ENCODE results near the gene RUSC1.

RUSC1 gene

DNA sequence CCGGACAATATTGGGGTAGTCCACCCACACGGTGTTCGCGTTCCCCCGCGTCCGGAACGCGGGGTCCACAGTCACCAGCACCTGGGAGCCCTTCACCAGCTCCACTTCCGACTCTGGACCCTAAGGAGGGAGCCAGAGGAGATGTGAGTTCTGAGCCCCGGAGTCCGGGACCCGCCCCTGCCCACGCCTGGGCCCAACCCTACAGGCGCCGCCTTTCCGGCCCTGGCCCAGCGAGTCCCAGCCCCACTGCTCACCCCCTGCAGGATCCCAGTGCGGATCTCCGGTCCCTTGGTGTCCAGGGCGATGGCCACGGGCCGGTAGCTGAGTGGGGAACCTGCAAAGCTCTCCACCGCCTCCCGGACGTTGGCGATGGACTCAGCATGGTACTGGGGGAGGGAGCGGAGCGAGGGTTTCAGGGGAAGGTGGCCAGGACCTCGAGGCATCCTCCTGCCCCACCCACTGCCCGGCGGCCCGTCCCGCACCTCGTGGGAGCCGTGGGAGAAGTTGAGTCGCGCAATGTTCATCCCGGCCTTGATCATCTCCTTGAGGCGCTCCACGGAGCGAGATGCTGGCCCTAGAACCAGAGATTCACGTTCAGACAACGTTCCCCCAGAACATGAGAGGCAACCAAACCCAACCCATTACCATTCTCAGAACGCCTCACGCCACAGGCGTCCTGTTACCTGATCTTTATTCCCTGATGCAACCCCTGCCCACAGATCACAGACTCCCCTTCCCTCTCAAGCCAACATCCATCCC is 25.3 kb upstream of the RUSC1 start:
- no peak for DNase-seq (ENCODE audit: low spot score)

DNA sequence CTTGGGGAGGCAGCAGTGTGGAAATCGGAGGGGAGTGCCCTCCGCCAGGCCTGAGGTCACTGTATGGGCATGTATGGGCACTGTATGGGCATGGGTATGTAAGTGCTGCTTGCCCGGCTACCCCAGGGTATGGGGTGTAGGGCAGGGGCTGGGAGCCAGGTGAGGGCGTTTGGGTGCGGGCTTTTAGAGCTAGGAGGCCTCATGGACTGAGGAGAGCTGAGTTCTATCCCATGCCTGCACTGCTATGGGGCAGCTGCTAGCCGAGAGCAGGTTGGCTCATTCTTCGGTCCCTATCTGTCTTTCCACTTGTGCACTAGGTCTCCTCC is 24.8 kb upstream of the RUSC1 start:
- DNase-seq (ENCODE audit: low spot score) = no peak

DNA sequence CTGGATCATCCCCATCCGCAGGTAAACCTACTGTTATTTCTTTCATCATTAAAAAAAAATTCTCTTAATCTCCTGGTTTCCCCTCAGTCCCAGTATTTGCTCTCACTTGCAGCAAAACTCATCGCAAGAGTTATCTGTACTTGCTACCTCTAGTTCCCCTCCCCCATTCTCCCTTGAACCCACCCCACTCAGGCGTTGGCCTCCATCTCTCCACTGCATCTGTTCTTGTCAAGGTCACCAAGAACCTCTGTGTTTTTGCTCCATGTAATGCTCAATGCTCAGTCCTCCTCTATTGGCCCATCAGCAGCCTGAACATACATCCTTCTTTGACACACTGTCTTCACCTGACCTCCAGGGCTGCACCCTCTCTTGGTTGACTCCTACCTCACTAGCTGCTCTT is 24.0 kb upstream of the RUSC1 start:
- DNase-seq (ENCODE audit: low spot score) = no peak

DNA sequence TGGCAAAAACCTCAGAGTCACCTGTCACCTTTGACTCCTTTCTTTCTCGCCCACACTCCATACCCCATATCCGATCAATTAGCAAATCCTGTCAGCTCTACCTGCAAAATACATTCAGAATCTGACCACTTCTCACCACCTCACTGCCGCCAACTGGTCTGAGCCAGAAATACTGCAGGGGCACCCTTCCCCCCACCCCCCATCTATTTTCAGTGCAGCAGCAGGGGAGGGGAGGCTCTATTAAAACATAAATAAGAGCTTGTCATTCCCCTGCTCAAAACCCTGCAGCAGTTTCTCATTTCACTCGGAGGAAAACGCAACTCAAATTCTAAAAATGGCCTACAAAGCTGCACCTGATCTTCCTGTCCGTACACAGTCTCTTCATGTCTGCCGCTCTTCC is 23.3 kb upstream of the RUSC1 start:
- DNase-seq (ENCODE audit: low spot score) = no peak

DNA sequence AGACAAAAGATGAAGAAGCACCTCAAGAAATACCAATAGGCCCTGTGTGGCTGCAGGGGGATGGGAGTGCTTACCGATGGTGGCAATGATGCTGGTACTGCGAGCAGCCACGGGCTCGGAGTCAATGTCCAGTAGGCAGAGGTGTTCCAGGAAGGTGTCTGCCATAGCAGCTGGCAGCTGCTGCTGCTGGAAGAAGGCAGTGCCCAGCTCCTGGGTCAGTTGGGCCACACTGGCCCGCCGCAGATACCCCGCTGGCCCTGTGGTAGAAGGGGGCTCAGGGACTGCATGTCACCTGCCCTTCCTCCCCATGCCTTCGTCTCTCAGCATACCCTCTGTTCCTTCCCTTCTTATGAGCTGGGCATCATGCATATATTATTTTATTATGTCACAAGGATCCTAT is 20.7 kb upstream of the RUSC1 start:
- DNase-seq (ENCODE audit: low spot score) = no peak

DNA sequence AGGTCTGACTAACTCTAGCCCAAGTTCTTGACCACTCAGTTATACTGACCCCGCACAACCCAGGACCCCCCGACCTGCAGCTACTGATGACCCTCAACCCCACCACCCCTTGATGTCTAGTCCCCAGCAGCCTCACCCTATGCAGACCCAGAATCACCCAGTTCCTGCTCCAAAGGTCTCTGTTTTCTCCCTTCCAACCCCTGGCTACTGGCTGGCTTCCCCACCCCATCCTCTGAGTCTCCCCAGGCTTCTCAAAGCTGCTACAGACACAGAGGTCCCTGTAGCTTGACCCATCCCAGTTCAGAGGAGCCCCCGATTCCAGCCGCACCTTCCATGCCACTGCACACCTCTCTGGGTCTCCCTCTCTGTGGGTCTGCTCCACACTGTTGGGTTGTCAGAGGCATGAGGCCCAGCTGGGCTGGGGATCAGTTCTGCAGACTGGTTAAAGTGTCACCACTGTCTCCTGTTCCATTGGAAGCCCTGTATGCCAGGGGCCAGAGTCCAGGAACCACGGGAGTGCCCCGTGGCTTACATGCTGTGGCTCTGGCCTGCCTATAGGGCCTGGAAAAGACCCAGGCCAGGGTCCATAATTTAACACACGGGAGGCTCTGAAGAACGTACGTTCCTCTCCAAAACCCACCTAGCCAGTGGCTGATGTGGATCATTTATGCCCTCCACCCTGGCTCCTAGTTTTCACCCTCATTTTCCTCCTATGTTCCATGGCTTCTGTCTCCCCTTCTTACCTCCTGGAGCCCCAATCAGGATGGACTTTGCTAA is 20.0 kb upstream of the RUSC1 start:
- DNase-seq (ENCODE audit: low spot score) = no peak

DNA sequence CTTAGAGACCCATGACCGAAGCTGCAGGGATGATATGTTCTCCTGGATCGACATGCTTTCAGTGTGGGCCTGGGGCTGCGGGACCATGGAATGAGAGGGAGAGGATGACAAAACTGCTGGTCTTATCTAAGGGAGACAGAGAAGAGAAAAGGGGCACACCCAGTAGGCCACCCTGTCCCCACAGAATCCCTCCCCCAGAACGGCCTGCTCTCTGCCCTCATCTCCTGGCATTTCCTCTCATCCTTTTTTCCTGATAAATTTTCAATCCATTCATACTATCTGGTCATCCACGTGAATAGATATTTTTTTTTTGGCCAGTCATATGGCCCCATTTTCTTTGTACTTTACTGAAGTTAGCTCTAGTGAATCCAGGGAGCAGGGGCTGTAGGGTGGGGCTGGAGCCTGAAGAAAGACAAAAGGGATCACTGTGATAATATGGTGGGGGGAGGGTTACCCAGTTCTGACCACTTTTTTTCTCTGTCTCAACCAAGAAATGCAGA is 19.3 kb upstream of the RUSC1 start, which contains the start of gene PKLR:
TSS of gene PKLR (minus strand) at position 97 of the 500 bp plus-strand sequence. CDS start at position 54, 43 bp downstream.
- DNase-seq (ENCODE audit: low spot score) = no peak

DNA sequence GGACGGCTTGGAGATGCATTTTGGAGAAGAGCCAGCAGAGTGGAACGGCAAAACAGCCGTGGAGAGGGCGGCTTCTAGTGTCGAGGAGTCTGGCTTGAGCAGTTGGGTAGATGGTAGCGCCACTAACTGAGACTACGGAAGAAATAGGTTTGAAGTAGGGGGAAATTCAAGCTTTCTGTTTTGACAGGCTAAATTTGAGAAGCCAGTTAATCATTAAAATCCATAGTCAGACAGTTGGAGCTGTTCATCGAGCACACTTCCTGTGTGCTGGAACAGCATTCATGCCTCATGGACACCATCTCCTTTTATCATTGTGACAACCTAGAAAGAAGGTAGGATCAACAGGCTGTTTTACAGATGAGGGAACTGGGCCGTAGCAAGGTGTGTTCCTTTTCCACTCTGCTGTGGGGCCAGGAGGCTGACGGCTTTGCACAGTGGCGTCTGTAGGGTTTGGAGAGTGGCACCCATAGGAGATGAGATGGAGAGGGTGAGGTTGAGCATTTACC is 16.1 kb upstream of the RUSC1 start:
- DNase-seq (ENCODE audit: low spot score) = no peak

DNA sequence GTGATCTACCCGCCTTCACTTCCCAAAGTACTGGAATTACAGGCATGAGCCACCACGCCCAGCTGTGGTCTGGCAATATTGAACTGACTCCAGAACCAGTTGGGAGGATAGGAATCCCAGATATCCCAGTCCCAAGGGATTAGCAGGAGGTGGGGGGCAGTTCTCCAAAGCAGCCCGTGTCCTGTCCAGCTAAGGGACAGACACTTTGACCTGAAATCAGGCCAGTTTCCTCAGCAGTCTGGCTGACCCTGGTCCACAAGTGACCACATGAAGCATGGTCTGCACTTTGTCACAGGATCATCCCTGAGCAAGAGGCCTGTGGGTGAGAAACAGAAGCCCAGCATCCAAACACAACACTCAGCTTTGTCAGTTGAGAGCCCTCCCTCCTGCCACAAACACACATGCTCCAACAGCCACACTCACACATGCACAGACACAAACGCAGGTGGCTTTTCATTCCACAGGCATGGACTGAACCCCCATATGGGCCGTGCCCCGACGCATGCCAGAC is 14.8 kb upstream of the RUSC1 start:
- DNase-seq (ENCODE audit: low spot score) = no peak

DNA sequence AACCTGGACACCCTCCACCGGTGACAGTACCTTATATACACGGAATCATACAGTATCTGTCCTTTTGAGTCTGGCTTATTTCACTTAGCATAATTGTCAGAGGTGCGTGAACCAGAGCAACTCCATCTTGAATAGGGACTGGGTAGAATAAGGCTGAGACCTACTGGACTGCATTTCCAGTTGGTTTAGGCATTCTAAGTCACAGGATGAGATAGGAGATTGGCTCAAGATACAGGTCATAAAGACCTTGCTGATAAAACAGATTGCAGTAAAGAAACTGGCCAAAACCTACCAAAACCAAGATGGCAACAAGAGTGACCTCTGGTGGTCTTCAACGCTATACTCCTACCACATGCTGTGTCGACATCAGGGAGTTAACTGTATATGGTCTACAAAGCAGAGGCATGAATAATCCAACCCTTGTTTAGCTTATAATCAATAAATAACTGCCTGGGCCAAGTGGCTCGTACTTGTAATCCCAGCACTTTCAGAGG is 13.4 kb upstream of the RUSC1 start:
- no peak for DNase-seq (ENCODE audit: low spot score)

DNA sequence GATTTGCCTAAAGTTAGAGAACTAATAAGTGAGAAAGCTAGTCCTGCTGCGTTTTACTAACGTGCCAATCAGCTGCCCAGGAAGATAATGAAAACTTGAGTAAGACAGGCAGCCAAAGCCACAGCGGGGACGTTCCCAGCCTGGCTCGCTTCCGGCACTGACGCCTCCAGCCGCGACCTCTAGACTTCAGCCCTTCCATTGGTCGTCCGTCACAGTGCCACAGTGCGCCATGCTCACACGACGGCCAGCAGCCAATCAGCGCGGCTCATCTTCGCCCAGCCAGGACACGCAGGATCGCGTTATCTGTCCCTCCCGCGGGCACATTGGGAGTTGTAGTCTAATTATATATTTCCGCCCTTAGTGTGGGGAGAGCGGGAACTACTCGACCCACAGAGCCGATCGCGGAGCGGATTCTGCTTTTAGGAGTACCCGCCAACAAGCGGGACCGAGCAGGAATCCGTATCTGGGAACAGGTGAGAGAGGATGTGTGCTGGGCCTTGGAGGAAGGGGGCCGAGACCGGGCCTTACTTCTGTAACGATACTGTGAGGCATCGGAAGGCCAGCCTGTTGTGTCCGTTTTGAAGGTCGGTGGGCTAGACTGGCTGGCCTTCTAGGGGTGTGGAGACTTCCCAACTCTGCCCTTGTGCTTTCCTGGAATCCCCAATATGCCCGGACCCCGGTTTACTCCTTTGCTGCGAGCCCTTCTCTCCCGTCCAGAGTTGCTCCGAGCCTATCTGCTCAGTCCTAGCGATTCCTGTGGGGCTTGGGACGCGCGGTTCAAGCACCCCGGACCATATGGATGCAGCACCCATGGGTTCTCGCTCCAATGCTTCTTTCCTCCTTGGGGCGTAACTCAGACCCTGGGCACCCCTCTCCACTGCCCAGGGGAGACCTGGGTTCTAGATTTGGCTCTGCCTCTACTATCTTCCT is 11.9 kb upstream of the RUSC1 start, which contains the start of gene FDPS:
TSS of gene FDPS (plus strand) at position 374 of the 930 bp plus-strand sequence. CDS start 924 bp downstream, outside the sequence.
- DNase-seq (ENCODE audit: low spot score) = peak; percentile 98

DNA sequence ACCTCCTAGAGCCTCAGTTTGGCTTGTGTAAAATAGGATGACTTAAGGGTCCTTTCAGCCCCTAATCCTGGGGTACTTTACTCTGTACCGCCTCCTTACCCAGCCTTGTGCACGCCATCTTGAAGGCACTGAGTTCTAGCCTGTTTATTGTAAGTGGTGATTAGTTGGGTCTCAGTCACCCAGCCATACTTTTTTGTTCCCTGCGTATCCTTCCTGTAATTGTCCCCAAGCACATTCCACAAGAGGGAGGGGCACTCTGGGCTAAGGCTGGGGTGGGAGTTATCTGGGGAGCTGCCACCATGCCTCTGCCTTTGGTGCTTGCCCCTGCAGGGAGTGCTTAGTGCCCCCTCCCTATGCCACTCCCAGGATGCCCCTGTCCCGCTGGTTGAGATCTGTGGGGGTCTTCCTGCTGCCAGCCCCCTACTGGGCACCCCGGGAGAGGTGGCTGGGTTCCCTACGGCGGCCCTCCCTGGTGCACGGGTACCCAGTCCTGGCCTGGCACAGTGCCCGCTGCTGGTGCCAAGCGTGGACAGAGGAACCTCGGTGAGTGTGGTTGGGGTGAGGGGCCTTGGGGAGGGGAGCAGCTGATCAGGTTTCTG is 11.2 kb upstream of the RUSC1 start:
- DNase-seq (ENCODE audit: low spot score) = no peak

DNA sequence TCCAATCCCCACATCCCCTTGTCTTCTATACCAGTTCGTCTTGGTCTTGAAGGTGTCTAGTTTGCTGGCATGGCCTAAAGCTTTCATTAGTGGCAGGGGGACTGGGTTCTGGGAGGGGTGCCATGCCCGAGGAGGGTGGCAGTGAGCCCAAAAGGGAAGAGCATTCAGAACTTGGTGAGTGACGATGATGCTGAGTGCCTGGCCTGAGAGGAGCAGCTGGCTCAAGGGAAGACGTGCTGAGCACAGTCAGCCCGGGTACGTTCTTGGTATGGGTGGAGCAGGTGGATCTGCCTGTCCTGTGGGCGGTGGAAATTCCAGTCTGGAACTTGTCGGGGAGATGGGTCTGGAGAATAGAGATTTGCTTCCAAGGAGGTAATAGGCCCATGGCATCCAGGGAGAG is 7.4 kb upstream of the RUSC1 start:
- DNase-seq (ENCODE audit: low spot score) = no peak

DNA sequence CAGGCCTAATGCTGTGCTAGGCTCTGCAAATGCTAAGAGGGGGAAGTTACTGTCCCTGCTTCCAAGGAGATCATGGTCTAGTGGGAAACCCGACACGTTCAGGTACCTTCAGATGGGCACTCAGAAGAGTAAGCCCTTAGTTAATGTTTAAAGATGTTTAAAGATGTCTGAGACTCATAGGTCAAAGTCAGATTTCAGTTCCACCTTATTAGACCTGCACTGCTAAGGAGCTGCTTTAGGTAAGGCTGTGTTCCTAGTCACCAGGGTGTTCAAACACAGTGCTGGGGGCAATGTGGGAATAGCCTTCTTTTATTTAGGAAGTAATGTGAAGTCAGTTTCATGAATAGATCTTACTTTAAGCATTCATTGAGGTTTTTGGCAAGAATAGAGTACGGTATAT is 3.8 kb upstream of the RUSC1 start:
- DNase-seq (ENCODE audit: low spot score) = no peak

DNA sequence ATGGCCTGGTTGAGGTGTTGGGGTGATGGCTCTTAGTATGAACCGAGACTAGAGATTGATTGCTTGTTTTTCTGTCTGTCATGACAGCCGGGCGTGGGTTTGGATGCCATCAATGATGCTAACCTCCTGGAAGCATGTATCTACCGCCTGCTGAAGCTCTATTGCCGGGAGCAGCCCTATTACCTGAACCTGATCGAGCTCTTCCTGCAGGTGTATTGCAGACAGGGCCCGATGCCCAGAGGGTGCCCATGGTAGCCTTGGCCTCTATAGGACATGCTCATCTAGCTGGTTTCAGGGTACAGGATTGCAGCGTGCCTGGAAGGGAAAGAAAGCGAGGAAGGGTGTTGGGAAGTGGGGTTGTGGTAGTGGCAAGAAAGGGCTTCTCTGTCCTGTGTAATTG is 2.6 kb upstream of the RUSC1 start:
- no peak for DNase-seq (ENCODE audit: low spot score)

DNA sequence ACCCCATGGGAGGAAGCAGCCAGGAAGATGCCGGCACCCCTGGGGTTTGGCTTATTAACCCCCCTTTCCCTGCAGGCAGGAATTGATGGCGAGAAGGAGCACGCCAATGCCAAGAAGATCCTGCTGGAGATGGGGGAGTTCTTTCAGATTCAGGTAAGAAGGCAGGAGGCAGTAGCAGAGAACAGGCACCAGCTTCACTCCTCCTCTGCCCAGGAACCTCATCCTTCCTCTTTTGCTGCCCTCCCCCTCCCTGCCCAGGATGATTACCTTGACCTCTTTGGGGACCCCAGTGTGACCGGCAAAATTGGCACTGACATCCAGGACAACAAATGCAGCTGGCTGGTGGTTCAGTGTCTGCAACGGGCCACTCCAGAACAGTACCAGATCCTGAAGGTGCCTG is 1.2 kb upstream of the RUSC1 start:
- DNase-seq (ENCODE audit: low spot score) = no peak

DNA sequence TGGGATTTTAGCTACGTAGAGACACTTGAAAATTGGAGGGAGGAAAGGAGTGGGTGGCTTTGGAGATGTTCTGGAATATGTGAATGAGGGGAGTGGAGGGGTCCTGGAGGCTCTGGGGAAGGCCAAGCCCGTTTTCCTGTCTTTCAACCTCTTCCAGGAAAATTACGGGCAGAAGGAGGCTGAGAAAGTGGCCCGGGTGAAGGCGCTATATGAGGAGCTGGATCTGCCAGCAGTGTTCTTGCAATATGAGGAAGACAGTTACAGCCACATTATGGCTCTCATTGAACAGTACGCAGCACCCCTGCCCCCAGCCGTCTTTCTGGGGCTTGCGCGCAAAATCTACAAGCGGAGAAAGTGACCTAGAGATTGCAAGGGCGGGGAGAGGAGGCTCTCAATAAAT is 442 bp upstream of the RUSC1 start:
- no peak for DNase-seq (ENCODE audit: low spot score)

DNA sequence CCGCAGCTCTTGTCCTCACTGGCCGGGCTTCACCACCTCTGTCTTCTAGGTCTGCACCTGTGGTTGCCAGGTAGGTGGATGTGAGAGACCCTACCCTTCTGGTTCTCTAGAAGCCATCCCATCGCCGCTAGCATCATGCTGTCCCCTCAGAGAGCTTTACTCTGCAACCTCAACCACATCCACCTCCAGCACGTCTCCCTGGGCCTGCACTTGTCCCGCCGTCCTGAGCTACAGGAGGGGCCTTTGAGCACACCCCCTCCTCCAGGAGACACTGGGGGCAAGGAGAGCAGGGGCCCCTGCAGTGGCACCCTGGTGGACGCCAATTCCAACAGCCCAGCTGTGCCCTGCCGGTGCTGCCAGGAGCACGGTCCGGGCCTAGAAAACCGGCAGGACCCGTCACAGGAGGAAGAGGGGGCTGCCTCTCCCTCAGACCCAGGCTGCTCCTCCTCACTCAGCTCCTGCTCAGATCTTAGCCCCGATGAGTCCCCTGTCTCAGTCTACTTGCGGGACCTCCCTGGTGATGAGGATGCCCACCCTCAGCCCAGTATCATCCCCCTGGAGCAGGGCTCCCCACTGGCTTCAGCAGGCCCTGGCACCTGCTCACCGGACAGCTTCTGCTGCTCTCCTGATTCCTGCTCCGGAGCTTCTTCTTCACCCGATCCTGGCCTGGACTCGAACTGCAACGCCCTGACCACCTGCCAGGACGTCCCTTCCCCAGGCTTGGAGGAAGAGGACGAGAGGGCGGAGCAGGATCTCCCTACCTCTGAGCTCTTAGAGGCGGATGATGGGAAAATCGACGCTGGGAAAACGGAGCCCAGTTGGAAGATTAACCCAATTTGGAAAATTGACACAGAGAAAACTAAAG is 1.2 kb downstream of the RUSC1 start:
- DNase-seq (ENCODE audit: low spot score) = no peak

DNA sequence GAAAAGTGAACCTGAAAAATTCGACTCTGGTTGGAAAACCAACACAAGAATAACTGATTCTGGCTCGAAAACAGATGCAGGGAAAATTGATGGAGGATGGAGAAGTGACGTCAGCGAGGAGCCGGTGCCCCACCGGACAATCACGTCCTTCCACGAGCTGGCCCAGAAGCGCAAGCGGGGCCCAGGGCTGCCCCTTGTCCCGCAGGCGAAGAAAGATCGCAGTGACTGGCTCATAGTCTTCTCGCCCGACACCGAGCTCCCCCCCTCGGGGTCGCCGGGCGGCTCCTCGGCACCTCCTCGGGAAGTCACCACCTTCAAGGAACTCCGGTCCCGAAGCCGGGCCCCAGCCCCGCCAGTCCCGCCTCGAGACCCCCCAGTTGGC is 1.9 kb downstream of the RUSC1 start:
- peak; percentile 34 for DNase-seq (ENCODE audit: low spot score)

Measured in germinal center (tissue), 1 donor.